Panc1 (cell line): ENCODE results near the gene RIPOR2. TPM values are rescaled to one million over a fixed set of nuclear protein-coding genes. Genes with fewer than 3 reads are reported as not detected.

Experiments used
- ATAC-seq: fragments of 200-7000 bp; cut with Tn5 transposase; 2 replicates; pipeline ENCODE4 v1.9.1; 2020; ENCODE audit warnings: mild to moderate bottlenecking, moderate library complexity
- BruUV-seq: library from RNA; stranded (reverse); fragments of 400-500 nt; replicated peaks from 2 replicates; lab custom pipeline; 2021; lab: Mats Ljungman, UMichigan
- CTCF ChIA-PET: fragments of 300-600 bp; sonication (Branson Sonifier 250); formaldehyde crosslinking; loops from one replicate; lab custom pipeline; 2022; ENCODE audit warnings: antibody characterized with exemption; lab: Charles Lee
- POLR2A ChIA-PET: fragments of 300-600 bp; sonication (Branson Sonifier 250); formaldehyde crosslinking; loops from one replicate; lab custom pipeline; 2022; ENCODE audit warnings: antibody characterized with exemption; lab: Charles Lee
- DNase-seq: peaks from one replicate; pipeline ENCODE4 v3.0.0-alpha.2; 2010; ENCODE audit warnings: low read depth, low spot score
- H3K27ac ChIP-seq: 2 replicates; pipeline ENCODE4 v1.5.1; 2011; ENCODE audit warnings: mild to moderate bottlenecking, low read length, inconsistent platforms
- H3K27me3 ChIP-seq: fragments of 200-500 bp; sonication (Bioruptor generic); 2 replicates; pipeline ENCODE4 v1.6.0; 2014; ENCODE audit warnings: low read length, inconsistent platforms; ENCODE audit not compliant: control insufficient read depth, insufficient read depth
- H3K36me3 ChIP-seq: fragments of 200-500 bp; sonication (Bioruptor generic); 2 replicates; pipeline ENCODE4 v1.5.1; 2014; ENCODE audit warnings: inconsistent platforms, mild to moderate bottlenecking, low read length, moderate library complexity; ENCODE audit not compliant: control insufficient read depth, insufficient read depth
- H3K4me1 ChIP-seq: 2 replicates; pipeline ENCODE4 v1.5.1; 2011; ENCODE audit warnings: inconsistent platforms, mild to moderate bottlenecking, low read length, moderate library complexity; ENCODE audit not compliant: control insufficient read depth, insufficient read depth
- H3K4me3 ChIP-seq, 2 experiments: 2 replicates each; pipeline ENCODE4 v1.5.1; 2011 to 2012; ENCODE audit warnings: low read depth in 2 of 2, low read length in 2 of 2, mild to moderate bottlenecking in 2 of 2, inconsistent platforms in 1 of 2, moderate library complexity in 1 of 2
- H3K9me3 ChIP-seq: fragments of 200-500 bp; sonication (Bioruptor generic); 2 replicates; pipeline ENCODE4 v1.5.1; 2014; ENCODE audit warnings: low read depth, mild to moderate bottlenecking, inconsistent platforms, low read length, moderate library complexity; ENCODE audit not compliant: control insufficient read depth, insufficient read depth
- CTCF ChIP-seq: fragments of 450-650 bp; IDR thresholded peaks from 2 replicates; pipeline ENCODE4 v1.5.1; 2017; ENCODE audit warnings: mild to moderate bottlenecking
- POLR2AphosphoS5 ChIP-seq: IDR thresholded peaks from 2 replicates; pipeline ENCODE4 v1.6.1; 2012; ENCODE audit warnings: mild to moderate bottlenecking, low read depth, low read length, moderate library complexity
- REST ChIP-seq, 2 experiments: IDR thresholded peaks; 2 replicates each; pipeline ENCODE4 v1.6.1; 2011 to 2012; ENCODE audit warnings: low read depth in 2 of 2, control low read depth in 1 of 2, low read length in 1 of 2, mild to moderate bottlenecking in 1 of 2, moderate library complexity in 1 of 2; ENCODE audit not compliant: insufficient read depth in 1 of 2
- SIN3A ChIP-seq: IDR thresholded peaks from 2 replicates; pipeline ENCODE4 v1.6.1; 2012; ENCODE audit warnings: low read depth, mild to moderate bottlenecking, low read length, moderate library complexity, borderline replicate concordance; ENCODE audit not compliant: insufficient read depth
- TCF7L2 ChIP-seq: IDR thresholded peaks from 2 replicates; pipeline ENCODE4 v1.6.1; 2011; ENCODE audit warnings: mild to moderate bottlenecking, low read depth, low read length, inconsistent platforms
- in situ Hi-C: cut with HindIII; loops from 2 replicates; pipeline ENCODE4 v1.10.0; 2016; ENCODE audit warnings: low sequenced_read_pairs, low pct_unique_long_range_greater_than_20kb
- intact Hi-C: fragments of 100-400 bp; cut with micrococcal nuclease; formaldehyde crosslinking; loops from one replicate; pipeline ENCODE4 v1.10.0; 2022; ENCODE audit not compliant: unreplicated experiment
- total RNA-seq: library from RNA; stranded (reverse); gene quantifications from one replicate; pipeline ENCODE4 v1.2.1, GENCODE V29; 2021; ENCODE audit not compliant: unreplicated experiment

The RIPOR2 gene
- total RNA-seq, 1 experiment from 2014 or later = 0.54 TPM

- Histone ChIP-seq H3K4me1 (no peaks in the 10 kb centered on the region), H3K4me3 (no peak overlapping the region), H3K27me3 (no peaks in the 10 kb centered on the region), H3K36me3 (no peaks in the 10 kb centered on the region), H3K27ac (no peak overlapping the region), H3K9me3 (no peaks in the 10 kb centered on the region)
- intact Hi-C loops = no loop called here
- in situ Hi-C loops = no loop called here
- no peak for ATAC-seq
- POLR2A ChIA-PET = no interaction called here
- CTCF ChIA-PET = no interaction called here
- BruUV-seq = no TSS peak
- no peak for TF ChIP-seq SIN3A
- TF ChIP-seq CTCF = no peak
- TF ChIP-seq TCF7L2 = no peak
- TF ChIP-seq POLR2AphosphoS5 = no peak
- TF ChIP-seq REST (IDR thresholded peaks at IDR 0.05; ENCODE audit: insufficient read depth in 1 of 2, low read depth in 2 of 2, low read length in 1 of 2) = no peak
- DNase-seq = no peak
Observed at GRCh38 chr6:24809728-24810127, 126.0 kb downstream of the RIPOR2 start.

- no peaks in the 10 kb centered on the region for H3K27me3 ChIP-seq
- H3K4me1 ChIP-seq = peaks cover 7% of the 10 kb centered on the region
- ChIA-PET CTCF (no interaction called here), POLR2A (no interaction called here)
- H3K36me3 ChIP-seq = no peaks in the 10 kb centered on the region
- in situ Hi-C loops = no loop called here
- no peak overlapping the region for H3K27ac ChIP-seq
- H3K9me3 ChIP-seq = no peaks in the 10 kb centered on the region
- TF ChIP-seq CTCF (no peak), REST (IDR thresholded peaks at IDR 0.05; ENCODE audit: insufficient read depth in 1 of 2, low read depth in 2 of 2, low read length in 1 of 2) (no peak), SIN3A (no peak), POLR2AphosphoS5 (no peak), TCF7L2 (no peak)
- no peak for DNase-seq
- no peak for ATAC-seq
- intact Hi-C loops = no loop called here
- no TSS peak for BruUV-seq
- no peak overlapping the region for H3K4me3 ChIP-seq
Observed at GRCh38 chr6:24807584-24807983, 128.2 kb downstream of the RIPOR2 start.
